Astrocyte (in vitro differentiated cells and primary cell): ENCODE data around the gene EFCAB13. TPM values are rescaled to one million over a fixed set of nuclear protein-coding genes. Genes with fewer than 3 reads are reported as not detected.
A peak's percentile ranks its signal among the peaks of the same experiment; 100 is the strongest.

Experiments
- DNase-seq: peaks from one replicate; pipeline ENCODE4 v3.0.0-alpha.2; 2010; ENCODE audit warnings: low read depth
- FAIRE-seq: peaks from 2 replicates; lab custom pipeline; 2011; peaks lifted over from hg19 to GRCh38; lab: Jason Lieb, UNC
- H2AFZ ChIP-seq: 2 replicates; pipeline ENCODE4 v1.6.0; 2012; ENCODE audit warnings: low read depth, low read length, inconsistent platforms
- H3K27ac ChIP-seq: 2 replicates; pipeline ENCODE4 v1.5.1; 2011; ENCODE audit warnings: low read depth, low read length, inconsistent platforms
- H3K27me3 ChIP-seq: 2 replicates; pipeline ENCODE4 v1.6.0; 2011; ENCODE audit warnings: low read length, inconsistent platforms; ENCODE audit not compliant: insufficient read depth
- H3K36me3 ChIP-seq: 2 replicates; pipeline ENCODE4 v1.5.1; 2011; ENCODE audit warnings: low read length, inconsistent platforms; ENCODE audit not compliant: insufficient read depth
- H3K4me1 ChIP-seq: 2 replicates; pipeline ENCODE4 v1.5.1; 2011; ENCODE audit warnings: low read length, inconsistent platforms; ENCODE audit not compliant: insufficient read depth
- H3K4me2 ChIP-seq: 2 replicates; pipeline ENCODE4 v1.6.0; 2012; ENCODE audit warnings: low read length, inconsistent platforms
- H3K4me3 ChIP-seq: 2 replicates; pipeline ENCODE4 v1.5.1; 2011; ENCODE audit warnings: low read depth, mild to moderate bottlenecking, low read length, inconsistent platforms; ENCODE audit not compliant: insufficient read depth
- H3K79me2 ChIP-seq: 2 replicates; pipeline ENCODE4 v1.6.0; 2012; ENCODE audit warnings: mild to moderate bottlenecking, low read length, inconsistent platforms; ENCODE audit not compliant: insufficient read depth
- H3K9ac ChIP-seq: 2 replicates; pipeline ENCODE4 v1.6.0; 2012; ENCODE audit warnings: mild to moderate bottlenecking, low read length, inconsistent platforms
- H3K9me3 ChIP-seq: 2 replicates; pipeline ENCODE4 v1.5.1; 2012; ENCODE audit warnings: low read depth, mild to moderate bottlenecking, low read length, inconsistent platforms; ENCODE audit not compliant: insufficient read depth
- H4K20me1 ChIP-seq: 2 replicates; pipeline ENCODE4 v1.6.0; 2012; ENCODE audit warnings: low read length, inconsistent platforms; ENCODE audit not compliant: insufficient read depth
- H3K27ac Mint-ChIP-seq: one replicate; pipeline ENCODE4 v1.8.0; 2021; ENCODE audit warnings: mild to moderate bottlenecking, mixed read lengths; ENCODE audit not compliant: unreplicated experiment
- H3K27me3 Mint-ChIP-seq: one replicate; pipeline ENCODE4 v1.8.0; 2021; ENCODE audit warnings: low read depth, mixed read lengths; ENCODE audit not compliant: unreplicated experiment
- H3K36me3 Mint-ChIP-seq: one replicate; pipeline ENCODE4 v1.8.0; 2021; ENCODE audit warnings: low read depth, mixed read lengths; ENCODE audit not compliant: unreplicated experiment
- H3K4me1 Mint-ChIP-seq: one replicate; pipeline ENCODE4 v1.8.0; 2021; ENCODE audit warnings: low read depth, mixed read lengths; ENCODE audit not compliant: unreplicated experiment
- H3K4me3 Mint-ChIP-seq: one replicate; pipeline ENCODE4 v1.8.0; 2021; ENCODE audit warnings: mild to moderate bottlenecking, moderate library complexity, mixed read lengths; ENCODE audit not compliant: unreplicated experiment
- H3K9me3 Mint-ChIP-seq: one replicate; pipeline ENCODE4 v1.8.0; 2021; ENCODE audit warnings: mild to moderate bottlenecking, mixed read lengths; ENCODE audit not compliant: unreplicated experiment
- CTCF ChIP-seq: IDR thresholded peaks from 2 replicates; pipeline ENCODE4 v1.5.1; 2011; ENCODE audit warnings: low read depth, mild to moderate bottlenecking, inconsistent platforms, low read length, moderate library complexity; ENCODE audit not compliant: insufficient read depth
- EZH2 ChIP-seq: IDR thresholded peaks from 2 replicates; pipeline ENCODE4 v1.6.1; 2012; ENCODE audit warnings: mild to moderate bottlenecking, low read length, inconsistent platforms; ENCODE audit not compliant: insufficient read depth
- total RNA-seq: library from RNA; stranded (reverse); gene quantifications from 2 replicates; pipeline ENCODE4 v1.2.1, GENCODE V29; 2021

EFCAB13 gene
- total RNA-seq, 1 donor from 2014 or later = 0.66 TPM

GRCh38 chr17:47280072-47280811 lies 43.5 kb upstream of the EFCAB13 start:
- FAIRE-seq (no peak), DNase-seq (no peak)
- no peak overlapping the region for H3K4me3 ChIP-seq
- no peaks in the 10 kb centered on the region for H3K79me2 ChIP-seq
- H3K4me2 ChIP-seq = peak overlapping the region; percentile 63
- Mint-ChIP-seq H3K27ac (peak overlapping the region; percentile 100), H3K36me3 (peaks cover 27% of the 10 kb centered on the region), H3K4me1 (peaks cover 55% of the 10 kb centered on the region), H3K27me3 (peaks cover 2% of the 10 kb centered on the region), H3K9me3 (peaks cover 3% of the 10 kb centered on the region), H3K4me3 (peak overlapping the region; percentile 66)
- no peaks in the 10 kb centered on the region for H3K36me3 ChIP-seq
- H3K9me3 ChIP-seq = no peaks in the 10 kb centered on the region
- no peak overlapping the region for H2AFZ ChIP-seq
- H3K27ac ChIP-seq = peak overlapping the region; percentile 95
- TF ChIP-seq EZH2 = no peak
- no peak for TF ChIP-seq CTCF
- H3K9ac ChIP-seq = peak overlapping the region; percentile 82
- no peaks in the 10 kb centered on the region for H3K27me3 ChIP-seq
- H4K20me1 ChIP-seq = no peaks in the 10 kb centered on the region
- H3K4me1 ChIP-seq = peaks cover 48% of the 10 kb centered on the region

DNA sequence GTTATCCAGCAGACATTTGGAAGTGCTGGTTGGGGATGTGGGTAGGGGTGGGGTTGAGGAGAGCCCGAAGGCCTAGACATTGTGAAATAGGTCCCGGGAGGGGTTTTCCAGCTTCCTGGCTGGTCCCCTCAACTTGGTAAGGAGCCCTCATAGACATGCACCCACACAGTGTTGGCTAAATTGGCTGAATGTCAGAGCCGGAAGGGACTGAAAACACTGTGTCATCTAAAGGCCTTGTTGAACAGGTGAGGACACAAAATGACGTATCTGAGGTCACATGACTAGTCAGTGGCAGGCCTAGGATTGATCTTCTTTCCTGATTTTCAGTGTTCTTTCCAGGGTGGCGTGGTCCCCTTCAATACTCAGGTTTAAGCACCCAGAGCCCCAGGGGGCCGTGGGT lies 42.5 kb upstream of the EFCAB13 start:
- H3K36me3 Mint-ChIP-seq = peaks cover 31% of the 10 kb centered on the region
- H4K20me1 ChIP-seq = no peaks in the 10 kb centered on the region

More for the DNA sequence above, 42.5 kb upstream of the EFCAB13 start:
- Mint-ChIP-seq H3K27ac (peak overlapping the region; percentile 100), H3K9me3 (peaks cover 2% of the 10 kb centered on the region), H3K27me3 (peaks cover 2% of the 10 kb centered on the region), H3K4me3 (no peak overlapping the region), H3K4me1 (peaks cover 45% of the 10 kb centered on the region)
- FAIRE-seq (no peak), DNase-seq (no peak)
- Histone ChIP-seq H3K9me3 (no peaks in the 10 kb centered on the region), H3K36me3 (no peaks in the 10 kb centered on the region), H3K9ac (no peak overlapping the region), H3K4me3 (no peak overlapping the region), H3K79me2 (no peaks in the 10 kb centered on the region), H3K27ac (no peak overlapping the region), H3K4me1 (peaks cover 38% of the 10 kb centered on the region), H2AFZ (no peak overlapping the region), H3K4me2 (no peak overlapping the region), H3K27me3 (no peaks in the 10 kb centered on the region)
- TF ChIP-seq EZH2 (no peak), CTCF (no peak)
